HG03135 (cell line): ENCODE measurements around the gene ZNF205.

Experiments
- ATAC-seq: cut with Tn5 transposase; IDR thresholded peaks from one replicate; pipeline ENCODE4 v1.9.1; 2021; ENCODE audit warnings: mild to moderate bottlenecking, moderate library complexity; ENCODE audit not compliant: unreplicated experiment

ZNF205 gene

DNA sequence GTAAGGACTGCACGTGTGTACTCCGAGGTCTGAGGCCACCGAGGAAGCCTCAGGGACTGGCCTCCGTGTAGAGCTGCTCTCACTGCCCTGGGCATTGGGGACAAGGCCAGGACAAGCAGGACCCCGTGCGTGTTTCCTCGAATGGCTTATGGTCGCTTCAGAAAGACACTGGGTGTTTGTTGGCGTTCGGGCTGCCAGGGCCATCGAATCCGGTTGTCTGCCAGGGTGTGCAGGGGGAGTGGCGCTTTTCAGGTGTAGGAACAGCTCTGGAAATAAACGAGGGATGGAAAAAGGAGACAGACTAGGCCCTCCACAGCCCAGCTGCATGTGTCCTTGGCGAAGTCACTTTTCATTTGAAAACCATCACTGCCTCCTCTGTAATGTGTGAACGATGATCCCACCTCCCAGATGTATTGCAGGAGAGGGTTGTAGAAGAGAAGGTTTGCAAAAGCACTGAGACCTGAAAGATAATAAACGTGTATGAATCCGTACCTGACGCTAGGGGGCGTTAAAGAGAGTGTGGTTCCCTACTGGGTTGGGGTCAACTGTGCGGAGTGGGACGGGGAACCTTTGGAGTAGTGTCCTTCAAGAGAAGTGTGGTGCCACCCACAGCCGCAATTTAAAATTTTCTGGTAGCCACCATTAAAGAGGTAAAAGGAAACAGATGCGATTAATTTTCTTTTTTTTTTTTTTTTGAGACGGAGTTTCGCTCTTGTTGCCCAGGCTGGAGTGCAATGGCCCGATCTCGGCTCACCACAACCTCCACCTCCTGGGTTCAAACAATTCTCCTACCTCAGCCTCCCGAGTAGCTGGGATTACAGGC, 11.2 kb upstream of the ZNF205 start:
- no peak for ATAC-seq

DNA sequence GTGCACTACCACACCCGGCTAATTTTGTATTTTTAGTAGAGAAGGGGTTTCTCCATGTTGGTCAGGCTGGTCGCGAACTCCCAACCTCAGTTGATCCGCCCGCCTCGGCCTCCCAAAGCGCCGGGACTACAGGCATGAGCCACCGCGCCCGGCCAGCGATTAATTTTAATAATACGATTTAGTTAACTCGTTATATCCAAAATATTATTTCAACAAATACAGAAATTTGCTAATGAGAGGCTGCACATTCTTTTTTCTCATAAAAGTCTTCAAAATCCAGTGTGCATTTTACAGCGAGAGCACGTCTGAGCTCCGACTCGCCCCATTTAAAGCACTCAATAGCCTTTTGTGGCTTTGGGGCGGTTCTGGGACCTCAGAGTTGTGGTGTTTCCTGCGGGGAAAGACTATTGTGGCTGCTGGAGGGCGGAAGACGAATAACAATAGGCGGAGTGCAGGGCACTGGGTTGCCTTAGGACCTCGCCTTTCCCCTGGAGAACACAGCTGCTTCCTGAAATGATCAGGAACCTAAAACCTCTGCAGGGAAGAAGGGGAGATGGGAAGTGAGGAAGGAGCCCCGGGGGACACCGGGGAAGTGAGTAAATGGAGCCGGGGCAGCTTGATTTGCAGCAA, 10.4 kb upstream of the ZNF205 start:
- ATAC-seq = no peak

DNA sequence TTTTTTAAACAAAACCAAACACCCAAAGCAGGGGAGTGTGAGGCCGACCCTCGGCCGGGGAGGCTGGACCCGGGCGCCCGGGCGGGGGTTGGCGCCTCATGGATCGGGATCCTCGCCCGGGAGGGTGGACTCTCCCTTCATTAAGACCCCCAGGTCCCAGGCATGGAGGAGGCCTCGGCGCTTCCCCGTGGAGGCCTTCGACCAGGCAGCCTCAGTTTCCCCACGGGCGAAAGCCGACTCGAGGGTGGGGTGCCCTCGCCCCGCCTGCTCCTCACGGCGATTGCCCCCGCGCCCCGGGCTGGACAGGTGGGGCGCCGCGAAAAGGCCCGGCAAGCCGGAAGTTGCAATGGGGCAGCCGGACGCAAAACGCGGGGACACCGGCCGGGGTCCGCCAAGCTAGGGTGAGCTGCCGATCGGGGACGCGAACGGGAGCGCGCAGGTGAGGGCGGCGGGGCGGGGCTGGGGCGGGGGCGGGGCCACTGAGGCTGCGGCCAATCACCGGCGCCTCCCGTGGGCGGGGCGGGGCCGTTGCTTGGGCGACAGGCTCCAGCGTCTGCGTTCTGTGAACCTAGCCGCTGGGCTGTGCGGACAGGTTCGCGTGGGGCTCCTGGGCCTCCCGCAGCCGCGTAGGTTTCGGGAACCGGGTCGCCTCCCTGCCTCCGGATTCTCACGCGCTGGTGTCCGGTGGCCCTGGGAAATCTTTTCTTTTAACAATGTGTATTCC, 6.0 kb upstream of the ZNF205 start:
- peak; percentile 84 for ATAC-seq

DNA sequence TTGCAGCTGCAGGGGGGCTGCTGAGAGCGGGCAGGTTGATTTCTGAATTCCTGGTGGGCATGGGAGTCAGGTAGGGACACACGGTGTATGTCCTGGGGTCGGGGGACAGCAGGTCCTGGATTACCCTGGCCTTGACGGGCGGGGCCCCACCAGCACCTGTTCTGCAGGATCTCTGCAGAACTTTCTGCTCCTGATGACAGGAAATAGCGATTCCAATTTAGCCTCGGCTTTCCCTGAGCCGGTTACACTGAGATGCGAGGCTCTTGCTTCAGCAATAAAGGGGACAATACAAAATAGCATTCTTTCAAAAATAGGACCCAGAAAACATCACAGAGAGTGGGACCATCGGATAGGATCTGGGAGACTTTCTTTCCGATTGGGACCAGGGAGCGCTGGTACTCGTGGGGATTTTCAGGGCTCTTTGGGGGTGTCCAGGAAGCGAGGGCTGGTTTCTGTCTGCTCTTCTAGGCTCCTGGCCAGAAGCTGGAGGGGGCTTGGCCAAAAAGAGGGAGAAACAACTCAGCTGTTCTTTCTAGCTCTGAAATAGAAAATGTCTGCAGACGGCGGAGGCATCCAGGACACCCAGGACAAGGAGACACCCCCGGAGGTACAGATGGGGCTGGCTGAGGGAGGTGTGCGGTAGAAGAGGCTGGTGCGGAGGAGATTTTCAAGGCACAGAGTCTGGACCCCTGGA, 642 bp downstream of the ZNF205 start:
- ATAC-seq = no peak

DNA sequence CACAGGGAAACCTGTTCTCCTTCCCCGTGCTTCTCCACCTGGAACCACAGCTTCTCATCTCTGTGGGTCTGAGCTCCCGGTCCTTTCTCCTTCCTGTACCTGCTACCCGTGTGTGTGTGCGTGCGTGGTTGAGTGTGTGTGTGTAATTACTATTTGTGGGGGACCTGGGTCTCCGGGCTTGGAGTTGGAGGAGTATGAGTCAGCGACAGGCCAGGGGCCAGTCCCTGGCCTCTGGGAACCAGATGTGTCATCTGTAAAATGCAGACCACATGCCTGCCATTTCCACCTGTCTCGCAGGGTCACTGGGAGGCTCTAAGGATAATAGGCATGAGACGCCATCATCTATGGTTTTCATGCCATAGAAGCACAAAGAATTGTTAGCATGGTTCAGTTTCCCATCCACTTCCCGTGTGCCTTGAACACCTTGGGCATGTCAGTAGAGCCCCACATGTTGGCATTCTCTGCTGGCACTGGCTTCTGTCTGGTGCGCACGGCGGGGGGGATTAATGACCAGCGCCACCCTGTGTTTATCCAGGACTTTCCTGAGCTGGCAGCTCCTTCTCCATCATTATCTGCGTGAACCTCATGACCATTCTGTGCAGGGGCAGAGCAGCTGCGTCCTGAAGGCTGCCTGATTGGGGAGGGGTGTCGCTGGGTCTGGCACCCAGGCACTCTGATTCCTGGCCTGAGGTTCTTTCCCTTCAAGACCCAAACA, 1.5 kb downstream of the ZNF205 start:
- no peak for ATAC-seq

DNA sequence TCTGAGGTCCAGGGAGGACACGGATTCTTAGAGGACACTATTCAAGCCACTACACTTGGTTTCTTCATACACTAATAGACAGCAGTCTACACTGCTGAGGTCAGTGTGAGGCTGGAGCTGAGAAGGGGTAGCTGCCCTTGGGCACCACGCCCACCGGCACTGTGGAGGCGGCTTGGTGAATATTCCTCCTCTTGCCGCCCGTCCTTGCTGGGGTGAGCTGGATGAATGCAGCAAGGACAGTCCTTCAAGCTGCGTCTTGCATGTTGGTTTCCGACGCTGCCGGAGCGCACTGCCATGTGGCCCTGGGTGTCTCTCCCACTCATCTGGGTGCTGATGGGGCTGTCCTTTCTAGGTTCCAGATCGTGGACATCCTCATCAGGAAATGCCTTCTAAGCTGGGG, 2.6 kb downstream of the ZNF205 start:
- ATAC-seq = no peak

DNA sequence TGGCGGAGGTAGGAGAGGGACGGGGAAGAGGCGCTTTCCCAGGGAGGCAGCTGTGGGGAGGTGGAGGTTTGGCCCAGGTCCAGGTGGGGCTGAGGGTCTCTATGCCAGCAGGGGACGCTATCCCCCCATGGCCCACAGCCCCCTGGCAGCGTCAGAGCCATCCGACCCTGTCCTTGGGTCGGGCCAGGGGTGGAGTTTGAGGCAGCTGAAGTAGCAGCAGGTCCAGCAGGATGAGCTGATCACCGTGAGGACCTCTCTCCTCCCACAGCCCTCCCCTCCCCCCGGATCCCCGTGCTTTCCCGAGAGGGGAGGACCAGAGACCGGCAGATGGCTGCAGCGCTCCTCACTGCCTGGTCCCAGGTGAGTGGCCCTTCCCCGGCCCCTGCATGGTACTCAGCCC, 3.2 kb downstream of the ZNF205 start:
- no peak for ATAC-seq

DNA sequence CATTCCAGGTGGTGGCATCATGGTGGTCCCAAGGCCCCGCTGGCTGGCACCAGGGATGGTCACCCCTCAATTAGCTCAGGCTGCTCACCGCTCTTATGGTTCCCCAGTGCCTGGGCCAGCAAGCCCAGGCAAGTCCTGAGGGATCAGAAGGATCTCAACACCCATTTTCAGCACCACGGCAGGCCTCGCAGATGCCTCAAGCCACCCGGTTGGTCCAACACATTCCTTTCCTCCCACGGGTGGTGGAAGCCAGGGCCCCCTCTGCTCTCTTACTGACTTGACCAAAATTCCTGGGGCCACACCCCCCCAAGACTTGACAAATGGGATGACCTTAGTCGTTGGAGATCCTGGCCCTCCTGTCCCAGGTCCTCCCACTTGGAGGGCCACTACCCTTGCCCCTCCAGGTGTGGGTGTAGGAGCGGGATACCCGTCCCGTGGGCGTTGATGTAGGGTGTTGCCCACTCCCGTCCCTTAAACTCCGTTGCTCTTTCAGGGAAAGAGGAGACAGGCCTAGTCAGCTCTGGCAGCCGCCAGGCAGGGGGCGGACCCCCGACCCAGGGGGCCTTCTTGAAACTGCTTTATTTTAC, 5.9 kb downstream of the ZNF205 start:
- no peak for ATAC-seq

DNA sequence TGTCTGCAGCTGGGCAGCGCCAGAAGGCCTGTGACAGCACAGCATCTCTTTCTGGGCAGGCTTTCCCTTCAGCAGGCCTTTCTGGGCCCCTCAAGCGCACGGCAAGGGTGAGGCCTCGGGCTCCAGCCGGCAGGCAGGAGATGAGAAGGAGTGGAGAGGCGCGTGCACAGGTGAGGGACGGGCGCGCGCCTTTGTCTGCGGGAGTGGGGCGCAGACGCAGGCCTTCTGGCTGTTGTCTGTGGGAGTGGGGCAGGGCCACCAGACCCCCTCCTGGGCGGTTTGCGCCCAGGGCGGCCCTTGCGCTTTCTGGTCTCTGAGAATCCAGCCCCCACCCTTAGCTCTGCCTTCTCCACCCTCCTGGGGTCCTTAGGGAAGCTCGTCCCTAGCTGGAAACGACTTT, 6.5 kb downstream of the ZNF205 start:
- ATAC-seq = no peak

DNA sequence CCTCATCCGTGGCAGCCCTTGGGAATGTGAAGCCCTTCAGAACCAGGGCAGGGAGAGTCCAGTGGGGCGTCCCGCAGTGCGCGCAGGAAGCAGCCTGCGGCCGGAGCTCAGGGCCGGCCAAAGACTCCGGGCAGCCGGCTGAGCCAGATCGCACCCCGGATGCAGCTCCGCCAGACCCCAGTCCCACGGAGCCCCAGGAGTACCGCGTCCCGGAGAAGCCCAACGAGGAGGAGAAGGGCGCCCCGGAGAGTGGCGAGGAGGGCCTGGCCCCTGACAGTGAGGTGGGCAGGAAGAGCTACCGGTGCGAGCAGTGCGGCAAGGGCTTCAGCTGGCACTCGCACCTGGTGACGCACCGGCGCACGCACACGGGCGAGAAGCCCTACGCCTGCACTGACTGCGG, 6.9 kb downstream of the ZNF205 start:
- ATAC-seq = no peak

DNA sequence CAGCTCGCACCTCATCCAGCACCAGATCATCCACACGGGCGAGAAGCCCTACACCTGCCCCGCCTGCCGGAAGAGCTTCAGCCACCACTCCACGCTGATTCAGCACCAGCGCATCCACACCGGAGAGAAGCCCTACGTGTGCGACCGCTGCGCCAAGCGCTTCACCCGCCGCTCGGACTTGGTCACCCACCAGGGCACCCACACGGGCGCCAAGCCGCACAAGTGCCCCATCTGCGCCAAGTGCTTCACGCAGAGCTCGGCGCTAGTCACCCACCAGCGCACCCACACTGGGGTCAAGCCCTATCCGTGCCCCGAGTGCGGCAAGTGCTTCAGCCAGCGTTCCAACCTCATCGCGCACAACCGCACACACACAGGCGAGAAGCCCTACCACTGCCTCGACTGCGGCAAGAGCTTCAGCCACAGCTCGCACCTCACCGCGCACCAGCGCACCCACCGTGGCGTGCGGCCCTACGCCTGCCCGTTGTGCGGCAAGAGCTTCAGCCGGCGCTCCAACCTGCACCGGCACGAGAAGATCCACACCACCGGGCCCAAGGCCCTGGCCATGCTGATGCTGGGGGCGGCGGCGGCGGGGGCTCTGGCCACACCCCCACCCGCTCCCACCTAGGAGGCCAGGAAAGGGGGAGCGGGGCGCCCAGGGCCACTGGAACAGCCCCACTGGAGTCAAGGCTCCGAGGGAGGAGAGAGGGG, 7.5 kb downstream of the ZNF205 start:
- no peak for ATAC-seq

DNA sequence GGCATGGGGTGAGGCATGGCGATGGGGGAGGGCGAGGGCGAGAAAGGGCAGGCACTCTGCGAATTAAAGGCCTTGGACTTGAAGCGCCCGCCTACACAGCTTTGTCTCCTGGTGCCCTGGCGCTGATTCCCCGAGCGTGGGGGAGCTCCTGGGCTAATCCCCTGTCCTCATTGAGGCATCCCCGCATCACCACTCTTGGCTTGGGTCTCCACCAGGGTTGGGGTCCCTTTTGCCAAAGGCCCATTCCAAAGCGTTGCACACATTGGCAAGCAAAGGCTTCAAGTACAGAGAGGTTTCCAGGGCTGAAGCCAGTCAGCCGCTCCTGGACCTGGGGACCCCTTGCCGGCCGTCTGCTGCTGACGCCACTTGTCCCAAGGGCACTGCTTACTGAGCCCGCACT, 8.0 kb downstream of the ZNF205 start:
- ATAC-seq = no peak

DNA sequence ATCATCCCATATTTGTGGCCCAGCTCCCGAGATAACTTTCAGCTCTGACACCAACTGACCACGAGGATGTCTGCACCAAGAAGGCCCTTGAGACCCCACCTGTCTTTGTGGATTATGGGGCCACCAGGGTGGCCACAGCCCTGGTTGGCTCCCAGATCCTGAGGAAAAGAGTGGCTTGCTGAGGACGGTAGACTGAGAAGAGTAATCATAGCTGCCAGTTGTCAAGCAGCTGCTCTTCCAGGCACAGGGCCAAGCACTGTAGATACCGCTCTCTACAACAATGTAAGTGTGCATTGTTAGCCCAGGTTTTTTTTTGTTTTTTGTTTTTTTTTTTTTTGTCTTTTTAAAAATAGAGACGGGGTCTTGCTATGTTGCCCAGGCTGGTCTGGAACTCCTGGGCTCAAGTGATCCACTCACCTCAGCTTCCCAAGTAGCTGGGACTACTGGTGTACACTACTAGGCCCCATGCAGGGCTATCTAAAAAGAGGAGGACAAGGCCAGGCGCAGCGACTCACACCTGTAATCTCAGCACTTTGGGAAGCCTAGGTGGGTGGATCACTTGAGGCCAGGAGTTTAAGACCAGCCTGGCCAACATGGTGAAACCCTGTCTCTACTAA, 9.6 kb downstream of the ZNF205 start:
- no peak for ATAC-seq

DNA sequence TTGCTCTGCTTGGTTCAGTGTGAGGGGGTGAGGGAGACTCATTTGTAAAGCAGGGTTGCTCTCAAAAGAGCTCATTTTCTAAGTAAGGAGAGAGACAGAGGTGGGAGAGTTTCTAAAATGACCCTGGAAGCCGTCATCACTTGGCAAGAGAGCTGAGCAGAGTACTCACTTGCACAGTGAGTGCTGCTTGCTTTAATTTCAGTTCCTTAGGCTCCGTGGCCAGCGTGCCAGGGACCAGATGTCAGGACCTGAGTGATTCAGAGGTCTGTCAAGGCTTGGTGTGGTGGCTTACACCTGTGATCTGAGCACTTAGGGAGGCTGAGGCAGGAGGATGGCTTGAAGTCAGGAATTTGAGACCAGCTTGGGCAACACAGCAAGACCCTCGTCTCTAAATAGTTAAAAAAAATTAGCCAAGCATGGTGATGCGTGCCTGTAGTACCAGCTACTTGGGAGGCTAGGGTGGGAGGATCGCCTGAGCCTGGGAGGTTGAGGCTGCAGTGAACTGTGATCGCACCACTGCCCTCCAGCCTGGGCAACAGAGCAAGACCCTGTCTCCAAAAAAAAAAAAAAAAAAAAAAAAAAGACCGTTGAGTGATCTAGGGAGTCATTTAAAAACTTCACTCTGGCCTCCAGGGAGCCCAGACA, 10.7 kb downstream of the ZNF205 start:
- ATAC-seq = no peak

DNA sequence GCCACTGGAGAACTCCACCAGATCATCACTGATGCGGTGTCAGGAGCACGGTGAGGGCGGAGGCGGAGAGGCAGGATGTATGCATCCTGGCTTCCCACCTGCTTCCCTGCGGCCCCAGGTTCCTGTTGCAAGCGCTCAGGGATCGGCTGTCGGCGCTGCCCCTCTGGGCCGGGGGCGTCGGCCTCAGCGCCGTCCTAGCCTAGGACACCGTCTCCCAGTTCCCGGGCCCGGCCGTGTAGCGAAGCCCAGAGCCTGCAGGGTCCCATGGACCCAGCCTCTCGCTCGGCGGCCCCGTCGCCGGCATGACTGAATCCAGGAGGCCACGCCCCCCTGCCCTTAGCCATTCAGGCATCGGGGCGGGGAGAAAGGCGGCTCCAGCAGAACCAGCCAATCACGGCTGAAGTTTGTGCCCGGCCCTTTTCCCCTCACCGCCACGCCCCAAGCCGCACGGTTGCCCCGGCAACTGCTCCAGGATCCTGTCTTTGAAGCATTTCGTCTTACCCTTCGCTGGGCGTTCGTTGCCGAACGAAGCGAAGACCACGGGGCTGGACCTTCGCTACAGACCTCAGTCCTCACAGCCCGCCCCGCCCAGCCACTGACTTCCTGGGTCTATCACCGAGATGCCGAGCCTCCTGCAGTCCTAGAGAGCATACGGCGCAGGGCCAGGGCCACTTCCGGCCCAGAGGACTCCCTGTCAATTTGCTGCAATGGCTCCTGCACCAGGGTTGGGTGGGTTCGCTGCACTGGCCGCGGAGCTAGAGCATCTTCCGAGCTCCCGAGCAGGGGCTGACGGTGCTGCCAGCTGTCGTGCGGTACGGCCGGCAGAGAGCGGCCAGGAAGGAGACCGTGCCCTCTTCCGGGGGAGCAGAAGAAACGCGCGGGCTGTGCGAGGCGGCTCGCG, 11.8 kb downstream of the ZNF205 start:
- ATAC-seq = peak; percentile 81

DNA sequence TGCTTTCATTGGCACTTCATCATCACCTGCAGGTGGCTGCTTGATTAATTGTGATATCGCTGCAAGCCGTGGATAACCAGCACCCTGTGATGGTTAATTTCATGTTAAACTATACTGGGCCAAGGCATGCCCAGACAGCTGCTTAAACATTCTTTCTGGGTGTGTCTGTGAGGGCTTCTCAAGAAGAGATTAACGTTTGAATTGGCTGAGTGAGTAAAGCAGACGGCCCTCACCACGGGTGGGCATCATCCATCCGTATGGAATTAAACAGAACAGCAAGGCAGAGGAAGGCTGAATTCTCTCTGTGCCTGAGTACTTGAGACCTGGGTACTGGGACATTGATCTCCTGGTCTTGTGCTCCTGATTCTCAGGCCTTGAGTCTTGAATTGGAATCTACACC, 15.4 kb downstream of the ZNF205 start:
- no peak for ATAC-seq

DNA sequence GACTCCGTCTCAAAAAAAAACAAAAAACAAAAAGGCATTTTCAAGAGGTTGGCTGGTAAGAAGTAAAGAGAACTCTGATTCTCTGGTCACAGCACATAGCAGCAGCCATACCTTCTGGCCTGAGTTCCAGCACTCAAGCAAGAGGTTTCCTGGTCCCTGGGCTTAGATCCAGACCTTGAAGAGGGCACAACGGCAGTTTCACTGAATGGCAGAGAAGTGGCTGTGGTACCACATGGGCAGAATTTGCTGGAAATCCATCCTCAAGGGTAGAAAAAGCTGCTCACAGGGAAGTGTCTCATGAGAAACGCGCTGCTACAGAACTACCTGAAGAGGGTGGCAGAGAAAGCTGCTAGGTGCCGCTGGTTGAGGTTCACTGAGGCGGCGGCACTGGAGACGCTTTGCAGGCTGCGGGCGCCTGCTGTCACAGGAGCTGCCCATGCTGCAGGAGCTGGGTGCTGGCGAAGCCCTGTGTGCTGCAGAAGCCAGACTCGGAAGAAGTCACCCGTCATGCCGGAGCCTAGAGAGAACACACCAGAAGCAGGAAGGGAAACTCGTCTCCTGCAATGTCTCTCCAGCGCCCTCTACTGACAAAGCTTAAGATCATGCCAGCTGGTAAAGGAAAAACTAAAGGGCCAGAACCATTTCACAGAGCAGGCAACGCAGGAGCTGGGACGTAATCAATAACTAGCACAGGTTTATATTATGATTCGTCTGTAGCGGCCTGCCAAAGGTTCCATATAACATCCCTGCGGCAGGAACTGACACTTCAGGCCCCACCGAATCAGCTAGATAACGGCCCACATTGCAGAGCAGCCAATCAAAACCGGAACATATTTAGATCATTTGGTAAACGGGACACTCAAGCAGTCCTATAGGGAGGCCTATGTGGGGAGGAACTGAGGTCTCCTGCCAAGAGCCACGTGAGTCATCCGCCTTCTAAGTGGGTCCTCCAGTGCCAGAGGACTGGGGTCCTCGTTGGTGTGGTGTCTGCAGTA, 17.0 kb downstream of the ZNF205 start:
- ATAC-seq = peak; percentile 43
